HepG2 (cell line): ENCODE measurements around the gene GSTM1. TPM values are rescaled to one million over a fixed set of nuclear protein-coding genes. Genes with fewer than 3 reads are reported as not detected.

Experiments
- CENPT ChIP-seq: sonication (generic); formaldehyde crosslinking; IDR thresholded peaks from 2 replicates; pipeline ENCODE4 v1.8.0; 2022; ENCODE audit warnings: low read depth, mild to moderate bottlenecking, moderate library complexity, missing genetic modification reagents
- FUBP1 ChIP-seq: sonication (generic); formaldehyde crosslinking; IDR thresholded peaks from 2 replicates; pipeline ENCODE4 v1.5.1; 2020; ENCODE audit warnings: missing genetic modification reagents, mild to moderate bottlenecking, borderline replicate concordance
- HDAC1 ChIP-seq: sonication (generic); formaldehyde crosslinking; IDR thresholded peaks from 2 replicates; pipeline ENCODE4 v1.5.1; 2020; ENCODE audit warnings: mild to moderate bottlenecking, missing genetic modification reagents
- KDM1A ChIP-seq: IDR thresholded peaks from 2 replicates; pipeline ENCODE4 v1.6.1; 2016; ENCODE audit warnings: missing compliant biosample characterization
- KLF9 ChIP-seq: IDR thresholded peaks from 2 replicates; pipeline ENCODE4 v1.6.1; 2016; ENCODE audit warnings: low read depth
- MTF2 ChIP-seq: sonication (generic); formaldehyde crosslinking; IDR thresholded peaks from 2 replicates; pipeline ENCODE4 v1.5.0; 2020; ENCODE audit warnings: missing genetic modification reagents, borderline replicate concordance
- NCOA5 ChIP-seq: sonication (generic); formaldehyde crosslinking; IDR thresholded peaks from 2 replicates; pipeline ENCODE4 v1.4.0; 2020; ENCODE audit warnings: missing genetic modification reagents
- NFRKB ChIP-seq: fragments of 450-650 bp; IDR thresholded peaks from 2 replicates; pipeline ENCODE4 v1.6.1; 2017
- ONECUT2 ChIP-seq: sonication (generic); formaldehyde crosslinking; IDR thresholded peaks from 2 replicates; pipeline ENCODE4 v1.4.0; 2020; ENCODE audit warnings: missing genetic modification reagents
- PRMT3 ChIP-seq: sonication (generic); formaldehyde crosslinking; IDR thresholded peaks from 2 replicates; pipeline ENCODE4 v1.8.1; 2022; ENCODE audit warnings: low read depth, mild to moderate bottlenecking, moderate library complexity, missing genetic modification reagents, borderline replicate concordance
- RXRA ChIP-seq: sonication (generic); formaldehyde crosslinking; IDR thresholded peaks from 2 replicates; pipeline ENCODE4 v1.5.1; 2020; ENCODE audit warnings: missing genetic modification reagents
- THAP8 ChIP-seq: sonication (generic); formaldehyde crosslinking; IDR thresholded peaks from 2 replicates; pipeline ENCODE4 v1.5.1; 2020; ENCODE audit warnings: missing genetic modification reagents, mild to moderate bottlenecking, borderline replicate concordance
- THYN1 ChIP-seq: sonication (generic); formaldehyde crosslinking; IDR thresholded peaks from 2 replicates; pipeline ENCODE4 v1.8.1; 2023; ENCODE audit warnings: low read depth, mild to moderate bottlenecking, moderate library complexity, missing genetic modification reagents, borderline replicate concordance
- TMF1 ChIP-seq: sonication (generic); formaldehyde crosslinking; IDR thresholded peaks from 2 replicates; pipeline ENCODE4 v1.8.1; 2022; ENCODE audit warnings: low read depth, missing genetic modification reagents
- YY1 ChIP-seq: IDR thresholded peaks from 2 replicates; pipeline ENCODE4 v1.6.1; 2011; ENCODE audit warnings: low read length, low read depth, moderate library complexity, mild to moderate bottlenecking; ENCODE audit not compliant: insufficient read depth, insufficient replicate concordance
- ZBTB7B ChIP-seq: sonication (generic); formaldehyde crosslinking; IDR thresholded peaks from 2 replicates; pipeline ENCODE4 v1.4.0; 2020; ENCODE audit warnings: missing genetic modification reagents
- ZFP41 ChIP-seq: sonication (generic); formaldehyde crosslinking; IDR thresholded peaks from 2 replicates; pipeline ENCODE4 v1.4.0; 2020; ENCODE audit warnings: mild to moderate bottlenecking, missing genetic modification reagents, borderline replicate concordance
- ZNF674 ChIP-seq: sonication (generic); formaldehyde crosslinking; IDR thresholded peaks from 2 replicates; pipeline ENCODE4 v1.5.0; 2020; ENCODE audit warnings: low read depth, mild to moderate bottlenecking, missing genetic modification reagents
- ZNF710 ChIP-seq: sonication (generic); formaldehyde crosslinking; IDR thresholded peaks from 2 replicates; pipeline ENCODE4 v1.5.0; 2020; ENCODE audit warnings: mild to moderate bottlenecking, missing genetic modification reagents, borderline replicate concordance
- polyA plus RNA-seq, 8 experiments: library from polyadenylated mRNA; depleted of rRNA in 3 of 8; stranded (reverse) in 7 of 8; unstranded in 1 of 8; fragments of >200 nt; fragmentation: Illumina TruSeq in 4 of 8; extraction: Trizol in 4 of 8; gene quantifications; 2 replicates each; pipeline versions ENCODE4 v1.2.1 to v1.2.3, GENCODE V29; 2011 to 2016; ENCODE audit warnings: low read depth in 4 of 8, missing spikeins in 1 of 8, mixed read lengths in 1 of 8; ENCODE audit not compliant: insufficient read depth in 1 of 8
- total RNA-seq, 5 experiments: library from RNA; depleted of rRNA; stranded (reverse); fragments of >200 nt; fragmentation: Illumina TruSeq; extraction: Trizol; gene quantifications; 2 replicates each; pipeline ENCODE4 v1.2.3, GENCODE V29; 2016; ENCODE audit warnings: low read depth in 1 of 5
- TF ChIP-seq, protein P1 (sequence below): sonication (generic); formaldehyde crosslinking; IDR thresholded peaks from 2 replicates; pipeline ENCODE4 v1.9.0; 2022; ENCODE audit warnings: low read depth, missing genetic modification reagents
- TF ChIP-seq, protein P2 (sequence below): sonication (generic); formaldehyde crosslinking; IDR thresholded peaks from 2 replicates; pipeline ENCODE4 v1.5.0; 2020; ENCODE audit warnings: missing genetic modification reagents

Gene GSTM1
- total and polyA plus RNA-seq, 2 of the 13 experiments (the other 11 are each of a cell fraction or from before 2014, with no cell fraction given), result 0.42 TPM; not detected in 1

DNA sequence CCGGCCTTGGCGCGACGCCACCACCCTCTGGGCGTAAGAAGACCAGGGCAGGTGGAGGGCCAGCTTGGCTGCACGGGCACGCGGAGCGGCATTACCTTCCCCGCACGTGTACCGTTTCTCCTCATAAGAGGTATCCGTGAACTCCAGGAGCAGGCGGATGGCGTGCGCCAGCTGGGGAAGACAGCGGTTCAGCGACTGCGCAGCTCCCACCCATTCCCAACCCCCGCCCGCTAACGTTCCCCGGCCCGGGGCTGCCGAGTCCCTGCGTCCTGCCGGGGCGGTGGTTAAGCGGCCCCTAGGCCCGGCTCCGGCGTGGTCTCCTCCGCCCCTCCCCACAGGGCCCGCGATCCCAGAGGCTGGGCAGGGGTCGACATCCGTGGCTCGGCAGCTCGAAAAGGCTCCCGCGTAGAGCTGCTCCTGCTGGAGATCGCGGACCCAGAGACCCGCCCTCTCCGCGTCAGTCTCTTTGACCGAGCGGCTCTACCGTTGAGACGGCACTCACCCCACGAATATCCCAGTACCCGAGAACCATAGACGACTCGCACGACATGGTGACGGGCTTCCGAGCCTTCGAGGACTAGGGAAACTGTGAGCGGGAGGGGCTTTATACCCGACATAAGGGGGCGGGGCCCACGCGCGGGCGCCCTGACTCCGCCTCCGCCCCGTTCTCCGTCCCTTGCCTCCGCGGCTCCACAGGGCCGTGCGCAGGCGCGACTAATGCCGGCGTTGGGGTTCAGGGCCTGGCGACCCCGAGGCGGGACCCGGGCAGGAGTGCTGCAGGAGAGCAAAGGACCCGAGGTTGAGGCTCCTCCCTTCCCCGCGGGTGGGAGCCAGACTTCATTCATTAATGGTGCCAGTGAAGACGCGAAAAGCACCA lies 52.4 kb downstream of the GSTM1 start (continued):
- TF ChIP-seq, protein P1, sequence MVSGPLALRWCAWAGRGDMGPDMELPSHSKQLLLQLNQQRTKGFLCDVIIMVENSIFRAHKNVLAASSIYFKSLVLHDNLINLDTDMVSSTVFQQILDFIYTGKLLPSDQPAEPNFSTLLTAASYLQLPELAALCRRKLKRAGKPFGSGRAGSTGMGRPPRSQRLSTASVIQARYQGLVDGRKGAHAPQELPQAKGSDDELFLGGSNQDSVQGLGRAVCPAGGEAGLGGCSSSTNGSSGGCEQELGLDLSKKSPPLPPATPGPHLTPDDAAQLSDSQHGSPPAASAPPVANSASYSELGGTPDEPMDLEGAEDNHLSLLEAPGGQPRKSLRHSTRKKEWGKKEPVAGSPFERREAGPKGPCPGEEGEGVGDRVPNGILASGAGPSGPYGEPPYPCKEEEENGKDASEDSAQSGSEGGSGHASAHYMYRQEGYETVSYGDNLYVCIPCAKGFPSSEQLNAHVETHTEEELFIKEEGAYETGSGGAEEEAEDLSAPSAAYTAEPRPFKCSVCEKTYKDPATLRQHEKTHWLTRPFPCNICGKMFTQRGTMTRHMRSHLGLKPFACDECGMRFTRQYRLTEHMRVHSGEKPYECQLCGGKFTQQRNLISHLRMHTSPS (CRISPR knock-in tag), result no peak
- peak; percentile 61; the same call in 1 of the 2 replicates for TF ChIP-seq KLF9 (CRISPR knock-in tag)
- no peak for TF ChIP-seq NFRKB
- TF ChIP-seq KDM1A (CRISPR knock-in tag), result no peak
- no peak for TF ChIP-seq CENPT
- no peak for TF ChIP-seq FUBP1
- no peak for TF ChIP-seq ZNF674 (CRISPR knock-in tag)
- no peak for TF ChIP-seq PRMT3 (CRISPR knock-in tag)
- TF ChIP-seq THAP8 (CRISPR knock-in tag), result no peak
- TF ChIP-seq HDAC1 (CRISPR knock-in tag), result peak; percentile 63; the same call in 1 of the 2 replicates
- TF ChIP-seq ZFP41, result no peak; the same call in 1 of the 2 replicates
- no peak for TF ChIP-seq THYN1 (CRISPR knock-in tag)
- 0 out of 2 replicates have a peak, but pooled peaks have one; percentile 35 for TF ChIP-seq TMF1 (CRISPR knock-in tag)
- TF ChIP-seq RXRA, result no peak; the same call in 1 of the 2 replicates
- TF ChIP-seq, protein P2, sequence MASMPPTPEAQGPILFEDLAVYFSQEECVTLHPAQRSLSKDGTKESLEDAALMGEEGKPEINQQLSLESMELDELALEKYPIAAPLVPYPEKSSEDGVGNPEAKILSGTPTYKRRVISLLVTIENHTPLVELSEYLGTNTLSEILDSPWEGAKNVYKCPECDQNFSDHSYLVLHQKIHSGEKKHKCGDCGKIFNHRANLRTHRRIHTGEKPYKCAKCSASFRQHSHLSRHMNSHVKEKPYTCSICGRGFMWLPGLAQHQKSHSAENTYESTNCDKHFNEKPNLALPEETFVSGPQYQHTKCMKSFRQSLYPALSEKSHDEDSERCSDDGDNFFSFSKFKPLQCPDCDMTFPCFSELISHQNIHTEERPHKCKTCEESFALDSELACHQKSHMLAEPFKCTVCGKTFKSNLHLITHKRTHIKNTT (CRISPR knock-in tag), result no peak
- TF ChIP-seq ZNF710, result no peak
- TF ChIP-seq NCOA5 (CRISPR knock-in tag), result no peak
- no peak; the same call in 1 of the 2 replicates for TF ChIP-seq MTF2
- no peak for TF ChIP-seq ONECUT2 (CRISPR knock-in tag)
- no peak for TF ChIP-seq ZBTB7B (CRISPR knock-in tag)
- peak; percentile 60 for TF ChIP-seq YY1
